SK-N-SH treated with all-trans-retinoic acid at 6 μM for 48 hours (cell line): ENCODE results near the gene ERI2.

Experiments used
- CREB5 ChIP-seq: fragments of 250-450 bp; sonication (Bioruptor Pico); IDR thresholded peaks from 2 replicates; pipeline ENCODE4 v1.5.1; 2020; ENCODE audit warnings: low read depth, mild to moderate bottlenecking, moderate library complexity
- ZNF565 ChIP-seq: fragments of 450-650 bp; formaldehyde crosslinking; conservative IDR thresholded peaks from 2 replicates; pipeline ENCODE4 v1.5.0; 2020; ENCODE audit warnings: low read depth, mild to moderate bottlenecking, moderate library complexity

- no peak for TF ChIP-seq ZNF565 (CRISPR knock-in tag)
- TF ChIP-seq CREB5 (CRISPR knock-in tag), result no peak
Observed at GRCh38 chr16:20853981-20854620, 47.8 kb upstream of the ERI2 start.
